IMR-90 (cell line): ENCODE measurements around the gene NTF3. TPM values are rescaled to one million over a fixed set of nuclear protein-coding genes. Genes with fewer than 3 reads are reported as not detected.

ENCODE experiments used
- ATAC-seq: fragments of 200-7000 bp; cut with Tn5 transposase; 2 replicates; pipeline ENCODE4 v1.9.1; 2020; ENCODE audit warnings: low read depth, mild to moderate bottlenecking, moderate library complexity
- BruUV-seq: library from RNA; stranded (reverse); fragments of 400-500 nt; replicated peaks from 2 replicates; lab custom pipeline; 2021; lab: Mats Ljungman, UMichigan
- CTCF ChIA-PET: fragments of 300-600 bp; formaldehyde crosslinking; extraction: SDS; loops from one replicate; lab custom pipeline; 2021; ENCODE audit warnings: antibody characterized with exemption; lab: Yijun Ruan, JAX
- POLR2A ChIA-PET: fragments of 300-600 bp; sonication (Branson Sonifier 250); formaldehyde crosslinking; loops from one replicate; lab custom pipeline; 2022; ENCODE audit warnings: antibody characterized with exemption; ENCODE audit not compliant: unreplicated experiment; lab: Charles Lee
- DNase-seq: peaks from one replicate; pipeline ENCODE4 v3.0.0; 2013
- H2AFZ ChIP-seq: replicated peaks from 2 replicates; pipeline ENCODE3; 2013; ENCODE audit warnings: low read length, mild to moderate bottlenecking; ENCODE audit not compliant: poor library complexity
- H2AK5ac ChIP-seq: 2 replicates; pipeline ENCODE4 v1.6.1; 2013; ENCODE audit warnings: low read depth, low read length, inconsistent platforms
- H2AK9ac ChIP-seq: replicated peaks from 2 replicates; pipeline ENCODE3; 2013; ENCODE audit warnings: mild to moderate bottlenecking, low read depth, low read length, moderate library complexity; ENCODE audit not compliant: poor library complexity
- H2BK120ac ChIP-seq: 2 replicates; pipeline ENCODE4 v1.6.1; 2013; ENCODE audit warnings: low read depth, low read length, inconsistent platforms
- H2BK15ac ChIP-seq: 3 replicates; pipeline ENCODE4 v1.6.1; 2013; ENCODE audit warnings: low read depth, low read length, inconsistent platforms
- H2BK20ac ChIP-seq: 2 replicates; pipeline ENCODE4 v1.6.1; 2013; ENCODE audit warnings: low read depth, mild to moderate bottlenecking, inconsistent platforms, low read length, moderate library complexity
- H2BK5ac ChIP-seq: 2 replicates; pipeline ENCODE4 v1.6.1; 2013; ENCODE audit warnings: mild to moderate bottlenecking, low read depth, low read length, inconsistent platforms; ENCODE audit not compliant: poor library complexity, severe bottlenecking
- H3K14ac ChIP-seq: replicated peaks from 2 replicates; pipeline ENCODE4 v1.6.1; 2013; ENCODE audit warnings: low read depth, low read length, inconsistent platforms
- H3K18ac ChIP-seq: 2 replicates; pipeline ENCODE4 v1.6.1; 2013; ENCODE audit warnings: low read depth, low read length, control low read depth
- H3K23ac ChIP-seq: 2 replicates; pipeline ENCODE4 v1.6.1; 2013; ENCODE audit warnings: low read depth, low read length, inconsistent platforms
- H3K27ac ChIP-seq: 2 replicates; pipeline ENCODE4 v1.5.1; 2013; ENCODE audit warnings: mild to moderate bottlenecking, control low read depth, low read length; ENCODE audit not compliant: insufficient read depth
- H3K27me3 ChIP-seq: 2 replicates; pipeline ENCODE4 v1.6.1; 2013; ENCODE audit warnings: low read length; ENCODE audit not compliant: control insufficient read depth, insufficient read depth
- H3K36me3 ChIP-seq: 2 replicates; pipeline ENCODE4 v1.6.1; 2013; ENCODE audit warnings: low read length, mixed read lengths; ENCODE audit not compliant: control insufficient read depth, insufficient read depth
- H3K4ac ChIP-seq: 2 replicates; pipeline ENCODE4 v1.6.1; 2013; ENCODE audit warnings: low read depth, low read length, inconsistent platforms
- H3K4me1 ChIP-seq: 2 replicates; pipeline ENCODE4 v1.6.1; 2013; ENCODE audit warnings: low read length, mixed read lengths; ENCODE audit not compliant: control insufficient read depth, insufficient read depth
- H3K4me2 ChIP-seq: 2 replicates; pipeline ENCODE4 v1.6.1; 2013; ENCODE audit warnings: low read depth, mild to moderate bottlenecking, control low read depth, low read length, moderate library complexity
- H3K4me3 ChIP-seq: 2 replicates; pipeline ENCODE4 v1.5.1; 2013; ENCODE audit warnings: low read depth, mild to moderate bottlenecking, control low read depth, low read length, moderate library complexity; ENCODE audit not compliant: insufficient read depth
- H3K56ac ChIP-seq: 2 replicates; pipeline ENCODE4 v1.6.1; 2013; ENCODE audit warnings: low read length, inconsistent platforms; ENCODE audit not compliant: insufficient read depth; ENCODE audit errors: extremely low read depth
- H3K79me1 ChIP-seq, 2 experiments: 2 replicates each; pipeline ENCODE4 v1.6.1; 2013; ENCODE audit warnings: low read length in 2 of 2, inconsistent platforms in 1 of 2, low read depth in 1 of 2
- H3K9ac ChIP-seq: 2 replicates; pipeline ENCODE4 v1.6.1; 2013; ENCODE audit warnings: low read depth, low read length, control low read depth
- H3K9me1 ChIP-seq: 2 replicates; pipeline ENCODE4 v1.6.1; 2013; ENCODE audit warnings: low read length, inconsistent platforms; ENCODE audit not compliant: insufficient read depth
- H3K9me3 ChIP-seq: 2 replicates; pipeline ENCODE4 v1.6.1; 2013; ENCODE audit warnings: low read length; ENCODE audit not compliant: control insufficient read depth, insufficient read depth
- H4K20me1 ChIP-seq: 2 replicates; pipeline ENCODE4 v1.6.1; 2013; ENCODE audit warnings: low read length, inconsistent platforms; ENCODE audit not compliant: insufficient read depth
- H4K5ac ChIP-seq: 2 replicates; pipeline ENCODE4 v1.6.1; 2013; ENCODE audit warnings: mild to moderate bottlenecking, low read depth, low read length, control low read depth
- H4K8ac ChIP-seq, 2 experiments: 2 replicates each; pipeline ENCODE4 v1.6.1; 2013; ENCODE audit warnings: low read depth in 2 of 2, low read length in 2 of 2, control low read depth in 1 of 2, inconsistent platforms in 1 of 2
- H4K91ac ChIP-seq: 2 replicates; pipeline ENCODE4 v1.6.1; 2013; ENCODE audit warnings: low read depth, low read length, inconsistent platforms; ENCODE audit not compliant: insufficient read depth
- FOS ChIP-seq: fragments of 150-350 bp; IDR thresholded peaks from 2 replicates; pipeline ENCODE4 v1.6.1; 2016; ENCODE audit warnings: low read depth, low read length
- WGBS, 2 experiments: methylation state at CpG; one replicate each; pipeline versions ENCODE4 v1.1.5 to v1.1.7; 2013; ENCODE audit warnings: missing lambda C conversion rate in 2 of 2; ENCODE audit not compliant: insufficient read length in 1 of 2; ENCODE audit errors: extremely low coverage in 2 of 2; 5-methylcytosine and 5-hydroxymethylcytosine counted together
- dilution Hi-C: fragments of 300-500 bp; cut with HindIII; formaldehyde crosslinking; loops from one replicate; pipeline ENCODE4 v1.14.3; 2018; ENCODE audit warnings: low sequenced_read_pairs; ENCODE audit not compliant: unreplicated experiment
- in situ Hi-C: fragments of 300-500 bp; cut with MboI; formaldehyde crosslinking; loops from 3 replicates; pipeline ENCODE4 v1.14.3; 2019; ENCODE audit warnings: low sequenced_read_pairs, inconsistent platforms, mixed read lengths
- intact Hi-C: fragments of 100-400 bp; cut with micrococcal nuclease; formaldehyde crosslinking; loops from 2 replicates; pipeline ENCODE4 v1.10.0; 2022
- polyA plus RNA-seq, 3 experiments: library from polyadenylated mRNA; depleted of rRNA; stranded (reverse); fragments of >200 nt; gene quantifications; 2 replicates each; pipeline ENCODE4 v1.2.3, GENCODE V29; 2012; ENCODE audit warnings: low replicate concordance in 1 of 3
- total RNA-seq: library from RNA; depleted of rRNA; stranded (reverse); fragments of >200 nt; gene quantifications from 2 replicates; pipeline ENCODE4 v1.2.3, GENCODE V29; 2012
- TF ChIP-seq, protein P1 (sequence below): fragments of 150-350 bp; IDR thresholded peaks from 2 replicates; pipeline ENCODE4 v1.6.1; 2016; ENCODE audit warnings: low read depth, mild to moderate bottlenecking, low read length, moderate library complexity, borderline replicate concordance

Gene NTF3
- total and polyA plus RNA-seq, 2 of the 4 experiments (the other 2 are of a cell fraction): 12.2 to 32.4 TPM

- no peaks in the 10 kb centered on the region for H3K27me3 ChIP-seq
- no peaks in the 10 kb centered on the region for H3K9me3 ChIP-seq
- ChIA-PET CTCF (no interaction called here), POLR2A (no interaction called here)
- peaks cover 5% of the 10 kb centered on the region; the same call in 1 of the 2 replicates for H3K36me3 ChIP-seq
- H4K8ac ChIP-seq: no peak overlapping the region
- H3K4me1 ChIP-seq: peaks cover 46% of the 10 kb centered on the region
- in situ Hi-C loops: loop anchor here (25.0 kb wide), 1 partner anchor 817 kb away; no protein-coding TSS in a partner anchor
- BruUV-seq: no TSS peak
- H3K4me2 ChIP-seq: no peak overlapping the region
- intact Hi-C loops: no loop called here
- H2BK120ac ChIP-seq: no peak overlapping the region
- no peak overlapping the region for H3K18ac ChIP-seq
- H2BK5ac ChIP-seq: no peak overlapping the region
- peak overlapping the region; percentile 56 for H3K4ac ChIP-seq
- no peak overlapping the region for H4K5ac ChIP-seq
- ATAC-seq (no peak), DNase-seq (no peak)
- no peak overlapping the region for H3K9ac ChIP-seq
- 63% methylated on average over 3 of the region's 7 CpGs; no CpG with 5 or more reads in 1 of the 2 experiments for WGBS, 2 experiments
- no peak overlapping the region for H3K27ac ChIP-seq
- peaks cover 54% of the 10 kb centered on the region for H4K20me1 ChIP-seq
- TF ChIP-seq, protein P1, sequence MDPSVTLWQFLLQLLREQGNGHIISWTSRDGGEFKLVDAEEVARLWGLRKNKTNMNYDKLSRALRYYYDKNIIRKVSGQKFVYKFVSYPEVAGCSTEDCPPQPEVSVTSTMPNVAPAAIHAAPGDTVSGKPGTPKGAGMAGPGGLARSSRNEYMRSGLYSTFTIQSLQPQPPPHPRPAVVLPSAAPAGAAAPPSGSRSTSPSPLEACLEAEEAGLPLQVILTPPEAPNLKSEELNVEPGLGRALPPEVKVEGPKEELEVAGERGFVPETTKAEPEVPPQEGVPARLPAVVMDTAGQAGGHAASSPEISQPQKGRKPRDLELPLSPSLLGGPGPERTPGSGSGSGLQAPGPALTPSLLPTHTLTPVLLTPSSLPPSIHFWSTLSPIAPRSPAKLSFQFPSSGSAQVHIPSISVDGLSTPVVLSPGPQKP: no peak
- TF ChIP-seq FOS: no peak
- H4K91ac ChIP-seq: no peak overlapping the region
- no peak overlapping the region for H3K56ac ChIP-seq
- H2BK20ac ChIP-seq: no peak overlapping the region
- no peak overlapping the region for H3K23ac ChIP-seq
- H2AK5ac ChIP-seq: 0 out of 2 replicates have a peak overlapping the region, but pooled peaks have one; percentile 0
- no peak overlapping the region for H2AK9ac ChIP-seq
- no peak overlapping the region for H2AFZ ChIP-seq
- no peak overlapping the region for H3K4me3 ChIP-seq
- H3K79me1 ChIP-seq: peaks cover 64 to 97% of the 10 kb centered on the region in 2 experiments
- H3K9me1 ChIP-seq: peaks cover 57% of the 10 kb centered on the region
- 0 out of 2 replicates have a peak overlapping the region, but pooled peaks have one; percentile 23 for H3K14ac ChIP-seq
- dilution Hi-C loops: no loop called here
- H2BK15ac ChIP-seq: no peak overlapping the region
Measured at GRCh38 chr12:5470221-5470620, 38.3 kb downstream of the NTF3 start.
